Measurements from ENCODE around the gene ZBTB22.
"Not testable (repeated sequence)": the region's sequence is repeated elsewhere in the genome, so short reads cannot be mapped to it uniquely, and the experiment has no call there.

ZBTB22 gene

GRCh38 chr6:33301877-33302276 is 15.7 kb downstream of the ZBTB22 start:
- no peak for DNase-seq (ENCODE audit: low read depth in 2 of 2)

- DNase-seq (ENCODE audit: low read depth in 2 of 2): peak; percentile 84 to 85
Measured at GRCh38 chr6:33299237-33299944, 18.2 kb downstream of the ZBTB22 start.

- peak; percentile 39 to 47 for DNase-seq (ENCODE audit: low read depth in 2 of 2)
Measured at GRCh38 chr6:33298773-33299236, 18.7 kb downstream of the ZBTB22 start, which contains the start of gene RGL2. Gene RGL2, minus strand, starts transcription at chr6:33298942. Its CDS starts 332 bp downstream, at chr6:33298610.

- DNase-seq (ENCODE audit: low read depth in 2 of 2): no peak
Measured at GRCh38 chr6:33297956-33298772, 19.4 kb downstream of the ZBTB22 start.

- no peak for DNase-seq (ENCODE audit: low read depth in 2 of 2)
Measured at GRCh38 chr6:33297406-33297955, 20.1 kb downstream of the ZBTB22 start.

GRCh38 chr6:33296797-33297405 is 20.6 kb downstream of the ZBTB22 start:
- DNase-seq (ENCODE audit: low read depth in 2 of 2): no peak

- DNase-seq (ENCODE audit: low read depth in 2 of 2): no peak
Measured at GRCh38 chr6:33295621-33296369, 21.7 kb downstream of the ZBTB22 start.

- no peak for DNase-seq (ENCODE audit: low read depth in 2 of 2)
Measured at GRCh38 chr6:33294086-33294823, 23.3 kb downstream of the ZBTB22 start.

GRCh38 chr6:33292996-33293682 is 24.4 kb downstream of the ZBTB22 start:
- DNase-seq (ENCODE audit: low read depth in 2 of 2): no peak

- no peak for DNase-seq (ENCODE audit: low read depth in 2 of 2)
Measured at GRCh38 chr6:33290459-33290858, 27.1 kb downstream of the ZBTB22 start.

- no peak for DNase-seq (ENCODE audit: low read depth in 2 of 2)
Measured at GRCh38 chr6:33289784-33290315, 27.7 kb downstream of the ZBTB22 start.

- peak; percentile 64 to 80 for DNase-seq (ENCODE audit: low read depth in 2 of 2)
Measured at GRCh38 chr6:33288921-33289783, 28.4 kb downstream of the ZBTB22 start, which contains the start of the genes PFDN6 and WDR46. Gene PFDN6, plus strand, starts transcription at chr6:33289601. Its CDS starts 256 bp downstream, at chr6:33289857. Gene WDR46, minus strand, starts transcription at chr6:33289239. Its CDS starts 69 bp downstream, at chr6:33289170.

- DNase-seq (ENCODE audit: low read depth in 2 of 2): no peak
Measured at GRCh38 chr6:33288141-33288920, 29.2 kb downstream of the ZBTB22 start.

- DNase-seq (ENCODE audit: low read depth in 2 of 2): no peak
Measured at GRCh38 chr6:33286946-33287914, 30.3 kb downstream of the ZBTB22 start.

- DNase-seq (ENCODE audit: low read depth in 2 of 2): not testable (repeated sequence)
Measured at GRCh38 chr6:33285214-33285613, 32.3 kb downstream of the ZBTB22 start.

- DNase-seq (ENCODE audit: low read depth in 2 of 2): no peak
Measured at GRCh38 chr6:33280539-33280938, 37.0 kb downstream of the ZBTB22 start.

Data from stimulated activated CD8-positive, alpha-beta memory T cell treated with anti-CD3 and anti-CD28 coated beads, Interleukin-15, amount 100 ng/mL, for 4 hours (primary cell).